ENCODE data around the gene FBLN2. TPM values are rescaled to one million over a fixed set of nuclear protein-coding genes. Genes with fewer than 3 reads are reported as not detected.

Gene FBLN2
- total and polyA plus RNA-seq, 2 of the 13 experiments (the other 11 are each of a cell fraction or from before 2014, with no cell fraction given) = not detected

- TF ChIP-seq, protein P1, sequence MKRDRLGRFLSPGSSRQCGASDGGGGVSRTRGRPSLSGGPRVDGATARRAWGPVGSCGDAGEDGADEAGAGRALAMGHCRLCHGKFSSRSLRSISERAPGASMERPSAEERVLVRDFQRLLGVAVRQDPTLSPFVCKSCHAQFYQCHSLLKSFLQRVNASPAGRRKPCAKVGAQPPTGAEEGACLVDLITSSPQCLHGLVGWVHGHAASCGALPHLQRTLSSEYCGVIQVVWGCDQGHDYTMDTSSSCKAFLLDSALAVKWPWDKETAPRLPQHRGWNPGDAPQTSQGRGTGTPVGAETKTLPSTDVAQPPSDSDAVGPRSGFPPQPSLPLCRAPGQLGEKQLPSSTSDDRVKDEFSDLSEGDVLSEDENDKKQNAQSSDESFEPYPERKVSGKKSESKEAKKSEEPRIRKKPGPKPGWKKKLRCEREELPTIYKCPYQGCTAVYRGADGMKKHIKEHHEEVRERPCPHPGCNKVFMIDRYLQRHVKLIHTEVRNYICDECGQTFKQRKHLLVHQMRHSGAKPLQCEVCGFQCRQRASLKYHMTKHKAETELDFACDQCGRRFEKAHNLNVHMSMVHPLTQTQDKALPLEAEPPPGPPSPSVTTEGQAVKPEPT (CRISPR knock-in tag; IDR thresholded peaks at IDR 0.05; ENCODE audit: low read depth) = no peak; the same call in 1 of the 2 replicates
- TF ChIP-seq NR2F1 (CRISPR knock-in tag; IDR thresholded peaks at IDR 0.05) = no peak
- TF ChIP-seq KMT2B (CRISPR knock-in tag; IDR thresholded peaks at IDR 0.05) = no peak
- TF ChIP-seq EEA1 (CRISPR knock-in tag; IDR thresholded peaks at IDR 0.05; ENCODE audit: borderline replicate concordance) = no peak
- no peak for TF ChIP-seq ATF7 (IDR thresholded peaks at IDR 0.05)
- no peak for TF ChIP-seq ATF7 (CRISPR knock-in tag; IDR thresholded peaks at IDR 0.05)
- TF ChIP-seq ELF1 (CRISPR knock-in tag; IDR thresholded peaks at IDR 0.05) = no peak; the same call in 1 of the 2 replicates
- TF ChIP-seq ZNF367 (CRISPR knock-in tag; IDR thresholded peaks at IDR 0.05; ENCODE audit: borderline replicate concordance) = no peak
- TF ChIP-seq, protein P2, sequence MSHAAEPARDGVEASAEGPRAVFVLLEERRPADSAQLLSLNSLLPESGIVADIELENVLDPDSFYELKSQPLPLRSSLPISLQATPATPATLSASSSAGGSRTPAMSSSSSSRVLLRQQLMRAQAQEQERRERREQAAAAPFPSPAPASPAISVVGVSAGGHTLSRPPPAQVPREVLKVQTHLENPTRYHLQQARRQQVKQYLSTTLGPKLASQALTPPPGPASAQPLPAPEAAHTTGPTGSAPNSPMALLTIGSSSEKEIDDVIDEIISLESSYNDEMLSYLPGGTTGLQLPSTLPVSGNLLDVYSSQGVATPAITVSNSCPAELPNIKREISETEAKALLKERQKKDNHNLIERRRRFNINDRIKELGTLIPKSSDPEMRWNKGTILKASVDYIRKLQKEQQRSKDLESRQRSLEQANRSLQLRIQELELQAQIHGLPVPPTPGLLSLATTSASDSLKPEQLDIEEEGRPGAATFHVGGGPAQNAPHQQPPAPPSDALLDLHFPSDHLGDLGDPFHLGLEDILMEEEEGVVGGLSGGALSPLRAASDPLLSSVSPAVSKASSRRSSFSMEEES (CRISPR knock-in tag; IDR thresholded peaks at IDR 0.05) = no peak
- TF ChIP-seq HDAC6 (IDR thresholded peaks at IDR 0.05; ENCODE audit: low read depth, low read length) = no peak
- no peak; the same call in 1 of the 2 replicates for TF ChIP-seq KDM5B (CRISPR knock-in tag; IDR thresholded peaks at IDR 0.05; ENCODE audit: borderline replicate concordance)
- TF ChIP-seq ZNF564 (CRISPR knock-in tag; IDR thresholded peaks at IDR 0.05) = 0 out of 2 replicates have a peak, but pooled peaks have one; percentile 44
- peak; percentile 69 for TF ChIP-seq ZNF501 (CRISPR knock-in tag; IDR thresholded peaks at IDR 0.05)
- TF ChIP-seq ZNF780A (CRISPR knock-in tag; IDR thresholded peaks at IDR 0.05) = 0 out of 2 replicates have a peak, but pooled peaks have one; percentile 22
- TF ChIP-seq DNMT1 (CRISPR knock-in tag; IDR thresholded peaks at IDR 0.05) = no peak
- TF ChIP-seq SP5 (CRISPR knock-in tag; IDR thresholded peaks at IDR 0.05; ENCODE audit: borderline replicate concordance, low read depth) = no peak
- peak; percentile 20; the same call in 1 of the 2 replicates for TF ChIP-seq TFDP1 (CRISPR knock-in tag; IDR thresholded peaks at IDR 0.05; ENCODE audit: borderline replicate concordance)
- TF ChIP-seq, protein P3, sequence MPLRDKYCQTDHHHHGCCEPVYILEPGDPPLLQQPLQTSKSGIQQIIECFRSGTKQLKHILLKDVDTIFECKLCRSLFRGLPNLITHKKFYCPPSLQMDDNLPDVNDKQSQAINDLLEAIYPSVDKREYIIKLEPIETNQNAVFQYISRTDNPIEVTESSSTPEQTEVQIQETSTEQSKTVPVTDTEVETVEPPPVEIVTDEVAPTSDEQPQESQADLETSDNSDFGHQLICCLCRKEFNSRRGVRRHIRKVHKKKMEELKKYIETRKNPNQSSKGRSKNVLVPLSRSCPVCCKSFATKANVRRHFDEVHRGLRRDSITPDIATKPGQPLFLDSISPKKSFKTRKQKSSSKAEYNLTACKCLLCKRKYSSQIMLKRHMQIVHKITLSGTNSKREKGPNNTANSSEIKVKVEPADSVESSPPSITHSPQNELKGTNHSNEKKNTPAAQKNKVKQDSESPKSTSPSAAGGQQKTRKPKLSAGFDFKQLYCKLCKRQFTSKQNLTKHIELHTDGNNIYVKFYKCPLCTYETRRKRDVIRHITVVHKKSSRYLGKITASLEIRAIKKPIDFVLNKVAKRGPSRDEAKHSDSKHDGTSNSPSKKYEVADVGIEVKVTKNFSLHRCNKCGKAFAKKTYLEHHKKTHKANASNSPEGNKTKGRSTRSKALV (CRISPR knock-in tag; IDR thresholded peaks at IDR 0.05) = 0 out of 2 replicates have a peak, but pooled peaks have one; percentile 53
- no peak for TF ChIP-seq IRX3 (CRISPR knock-in tag; IDR thresholded peaks at IDR 0.05; ENCODE audit: borderline replicate concordance, low read depth)
- TF ChIP-seq ZNF850 (CRISPR knock-in tag; conservative IDR thresholded peaks at IDR 0.05) = no peak
- TF ChIP-seq ZNF292 (CRISPR knock-in tag; IDR thresholded peaks at IDR 0.05; ENCODE audit: borderline replicate concordance, low read depth) = no peak
- TF ChIP-seq HMG20B (CRISPR knock-in tag; conservative IDR thresholded peaks at IDR 0.05) = no peak
- TF ChIP-seq ZIK1 (CRISPR knock-in tag; IDR thresholded peaks at IDR 0.05; ENCODE audit: borderline replicate concordance, low read depth) = no peak
- TF ChIP-seq SUZ12 (IDR thresholded peaks at IDR 0.05; ENCODE audit: low read depth, low read length) = no peak
Measured at GRCh38 chr3:13650210-13651056, 101.5 kb downstream of the FBLN2 start (continued).

Data from HepG2 (cell line).